ENCODE results near the gene HOXB7.

HOXB7 gene

DNA sequence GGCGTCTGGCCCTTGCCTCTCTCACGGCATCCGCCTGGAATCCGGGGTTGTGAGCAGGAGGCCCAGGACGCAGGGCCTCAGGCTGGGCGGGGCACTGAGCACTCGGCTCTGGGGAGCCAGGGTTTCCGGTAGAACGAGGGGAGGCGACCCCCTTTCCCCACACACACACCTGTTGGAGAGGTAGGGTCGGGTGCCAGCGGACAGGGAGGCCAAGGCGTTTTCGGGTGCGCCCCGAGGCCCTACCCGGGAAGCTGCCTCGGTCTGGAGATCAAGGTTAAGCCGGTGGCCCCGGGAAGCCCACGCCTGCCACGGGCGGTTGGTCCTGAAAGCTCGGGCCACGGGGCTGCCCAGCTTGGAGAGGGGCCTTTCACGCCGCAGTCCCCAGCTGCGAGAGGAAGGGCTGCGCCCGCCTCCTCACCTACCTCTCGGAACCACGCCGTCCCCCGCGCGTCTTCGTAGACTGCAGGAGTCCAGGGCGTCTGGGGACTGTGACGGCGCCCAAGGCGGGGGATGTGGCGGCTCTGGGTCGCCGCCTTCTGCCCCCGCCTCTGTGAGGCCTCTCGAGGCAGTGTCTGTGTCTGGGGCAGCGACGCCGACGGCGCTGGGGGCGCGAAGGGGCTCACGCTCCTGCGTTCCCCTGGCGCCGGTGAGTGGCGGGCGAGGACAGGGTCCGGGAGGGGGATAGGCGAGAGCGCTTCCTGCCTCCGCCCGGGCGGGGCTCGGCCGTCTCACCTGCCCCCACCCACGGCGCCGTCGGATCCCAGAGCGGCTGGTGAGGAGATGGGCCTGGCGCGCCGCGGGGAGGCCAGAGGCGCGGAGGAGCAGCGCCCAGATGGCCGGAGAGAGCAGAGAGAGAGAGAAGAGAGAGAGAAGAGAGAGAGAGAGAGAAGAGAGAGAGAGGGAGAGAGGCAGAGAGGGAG lies 35.6 kb upstream of the HOXB7 start:
- TF ChIP-seq, protein P1, sequence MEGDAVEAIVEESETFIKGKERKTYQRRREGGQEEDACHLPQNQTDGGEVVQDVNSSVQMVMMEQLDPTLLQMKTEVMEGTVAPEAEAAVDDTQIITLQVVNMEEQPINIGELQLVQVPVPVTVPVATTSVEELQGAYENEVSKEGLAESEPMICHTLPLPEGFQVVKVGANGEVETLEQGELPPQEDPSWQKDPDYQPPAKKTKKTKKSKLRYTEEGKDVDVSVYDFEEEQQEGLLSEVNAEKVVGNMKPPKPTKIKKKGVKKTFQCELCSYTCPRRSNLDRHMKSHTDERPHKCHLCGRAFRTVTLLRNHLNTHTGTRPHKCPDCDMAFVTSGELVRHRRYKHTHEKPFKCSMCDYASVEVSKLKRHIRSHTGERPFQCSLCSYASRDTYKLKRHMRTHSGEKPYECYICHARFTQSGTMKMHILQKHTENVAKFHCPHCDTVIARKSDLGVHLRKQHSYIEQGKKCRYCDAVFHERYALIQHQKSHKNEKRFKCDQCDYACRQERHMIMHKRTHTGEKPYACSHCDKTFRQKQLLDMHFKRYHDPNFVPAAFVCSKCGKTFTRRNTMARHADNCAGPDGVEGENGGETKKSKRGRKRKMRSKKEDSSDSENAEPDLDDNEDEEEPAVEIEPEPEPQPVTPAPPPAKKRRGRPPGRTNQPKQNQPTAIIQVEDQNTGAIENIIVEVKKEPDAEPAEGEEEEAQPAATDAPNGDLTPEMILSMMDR (IDR thresholded peaks at IDR 0.05; ENCODE audit: low read depth, low read length), result no peak
- no peaks in the 10 kb centered on the region for H3K36me3 ChIP-seq
- DNase-seq, result no peak
- no peak overlapping the region for H3K27ac ChIP-seq
- peaks cover 5% of the 10 kb centered on the region for H3K9me3 ChIP-seq (ENCODE audit: severe bottlenecking)
- peaks cover 98% of the 10 kb centered on the region for H3K27me3 ChIP-seq (ENCODE audit: insufficient read depth, low read depth, severe bottlenecking)
- no peak overlapping the region; the same call in 1 of the 2 replicates for H3K4me3 ChIP-seq (ENCODE audit: low read depth, low read length)

- no peak overlapping the region for H3K4me3 ChIP-seq (ENCODE audit: low read depth, low read length)
- H3K27me3 ChIP-seq (ENCODE audit: insufficient read depth, low read depth, severe bottlenecking), result peaks cover 98% of the 10 kb centered on the region
- H3K36me3 ChIP-seq, result no peaks in the 10 kb centered on the region
- peaks cover 4% of the 10 kb centered on the region for H3K9me3 ChIP-seq (ENCODE audit: severe bottlenecking)
- H3K27ac ChIP-seq, result no peak overlapping the region
- no peak for DNase-seq
- TF ChIP-seq, protein P1 (IDR thresholded peaks at IDR 0.05; ENCODE audit: low read depth, low read length), result no peak
Measured at GRCh38 chr17:48645639-48646182, 34.9 kb upstream of the HOXB7 start.

GRCh38 chr17:48644910-48645557 lies 34.2 kb upstream of the HOXB7 start:
- Histone ChIP-seq H3K27me3 (ENCODE audit: insufficient read depth, low read depth, severe bottlenecking) (peaks cover 98% of the 10 kb centered on the region), H3K27ac (no peak overlapping the region), H3K9me3 (ENCODE audit: severe bottlenecking) (peaks cover 4% of the 10 kb centered on the region), H3K36me3 (no peaks in the 10 kb centered on the region), H3K4me3 (ENCODE audit: low read depth, low read length) (no peak overlapping the region)
- no peak for DNase-seq
- TF ChIP-seq, protein P1 (IDR thresholded peaks at IDR 0.05; ENCODE audit: low read depth, low read length), result no peak

DNA sequence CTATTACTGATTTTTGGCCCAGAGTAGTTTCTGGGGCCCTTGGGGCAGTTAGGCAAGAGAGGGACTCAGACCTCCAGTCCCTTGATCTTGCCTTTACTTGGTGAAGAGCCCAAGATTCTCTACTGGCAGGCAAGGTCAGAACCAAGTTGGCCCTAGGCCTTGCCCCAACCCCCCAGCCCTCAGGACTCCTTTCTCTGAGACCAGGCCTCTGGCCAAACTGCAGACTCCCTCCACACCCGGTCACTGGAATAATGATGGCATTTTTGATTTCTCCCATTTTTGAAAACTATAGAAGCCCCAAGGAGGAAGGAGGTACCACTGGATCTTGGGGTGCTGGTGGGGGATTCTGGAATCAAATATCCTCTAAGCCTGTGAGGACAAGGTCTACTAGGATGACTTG lies 33.3 kb upstream of the HOXB7 start:
- DNase-seq, result no peak
- Histone ChIP-seq H3K36me3 (no peaks in the 10 kb centered on the region), H3K27me3 (ENCODE audit: insufficient read depth, low read depth, severe bottlenecking) (peaks cover 100% of the 10 kb centered on the region), H3K9me3 (ENCODE audit: severe bottlenecking) (peaks cover 4% of the 10 kb centered on the region), H3K4me3 (ENCODE audit: low read depth, low read length) (no peak overlapping the region), H3K27ac (no peak overlapping the region)
- TF ChIP-seq, protein P1 (IDR thresholded peaks at IDR 0.05; ENCODE audit: low read depth, low read length), result no peak

GRCh38 chr17:48643697-48644012 lies 32.8 kb upstream of the HOXB7 start:
- Histone ChIP-seq H3K27ac (no peak overlapping the region), H3K4me3 (ENCODE audit: low read depth, low read length) (no peak overlapping the region), H3K9me3 (ENCODE audit: severe bottlenecking) (peaks cover 4% of the 10 kb centered on the region), H3K27me3 (ENCODE audit: insufficient read depth, low read depth, severe bottlenecking) (peaks cover 100% of the 10 kb centered on the region), H3K36me3 (no peaks in the 10 kb centered on the region)
- TF ChIP-seq, protein P1 (IDR thresholded peaks at IDR 0.05; ENCODE audit: low read depth, low read length), result no peak
- no peak for DNase-seq
